Measurements from ENCODE around the gene GOLIM4.

DNA sequence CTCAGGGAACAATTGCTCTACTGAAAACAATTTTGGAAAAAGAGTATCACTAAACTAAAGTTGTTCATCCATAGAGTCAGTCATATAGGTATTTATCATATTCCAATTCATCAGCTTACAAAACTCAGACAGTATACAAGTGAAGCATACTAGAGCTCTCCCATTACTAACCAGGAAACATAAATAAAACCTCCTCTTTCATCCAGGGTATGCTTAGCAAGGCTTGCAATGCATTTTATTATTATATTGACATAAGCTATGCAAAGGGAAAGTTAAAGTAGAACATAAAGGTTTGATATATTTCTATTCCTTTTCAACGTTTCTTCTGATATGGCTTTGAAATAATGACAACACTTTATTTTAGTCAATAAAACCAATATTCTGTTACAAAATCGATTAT lies 106.7 kb downstream of the GOLIM4 start:
- TF ChIP-seq, protein P1, sequence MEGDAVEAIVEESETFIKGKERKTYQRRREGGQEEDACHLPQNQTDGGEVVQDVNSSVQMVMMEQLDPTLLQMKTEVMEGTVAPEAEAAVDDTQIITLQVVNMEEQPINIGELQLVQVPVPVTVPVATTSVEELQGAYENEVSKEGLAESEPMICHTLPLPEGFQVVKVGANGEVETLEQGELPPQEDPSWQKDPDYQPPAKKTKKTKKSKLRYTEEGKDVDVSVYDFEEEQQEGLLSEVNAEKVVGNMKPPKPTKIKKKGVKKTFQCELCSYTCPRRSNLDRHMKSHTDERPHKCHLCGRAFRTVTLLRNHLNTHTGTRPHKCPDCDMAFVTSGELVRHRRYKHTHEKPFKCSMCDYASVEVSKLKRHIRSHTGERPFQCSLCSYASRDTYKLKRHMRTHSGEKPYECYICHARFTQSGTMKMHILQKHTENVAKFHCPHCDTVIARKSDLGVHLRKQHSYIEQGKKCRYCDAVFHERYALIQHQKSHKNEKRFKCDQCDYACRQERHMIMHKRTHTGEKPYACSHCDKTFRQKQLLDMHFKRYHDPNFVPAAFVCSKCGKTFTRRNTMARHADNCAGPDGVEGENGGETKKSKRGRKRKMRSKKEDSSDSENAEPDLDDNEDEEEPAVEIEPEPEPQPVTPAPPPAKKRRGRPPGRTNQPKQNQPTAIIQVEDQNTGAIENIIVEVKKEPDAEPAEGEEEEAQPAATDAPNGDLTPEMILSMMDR (IDR thresholded peaks at IDR 0.05) = no peak
- TF ChIP-seq RFX5 (IDR thresholded peaks at IDR 0.05) (no peak), MAX (IDR thresholded peaks at IDR 0.05) (no peak), MAFK (IDR thresholded peaks at IDR 0.05; ENCODE audit: partially characterized antibody) (no peak)
- TF ChIP-seq, protein P2, sequence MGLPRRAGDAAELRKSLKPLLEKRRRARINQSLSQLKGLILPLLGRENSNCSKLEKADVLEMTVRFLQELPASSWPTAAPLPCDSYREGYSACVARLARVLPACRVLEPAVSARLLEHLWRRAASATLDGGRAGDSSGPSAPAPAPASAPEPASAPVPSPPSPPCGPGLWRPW (IDR thresholded peaks at IDR 0.05) = no peak

Data from A549 (cell line).